GM23338 (cell line): ENCODE results near the gene TARBP2.

ENCODE experiments used
- CREB1 ChIP-seq: fragments of 250-450 bp; sonication (Bioruptor Pico); IDR thresholded peaks from 2 replicates; pipeline ENCODE4 v1.5.0; 2020; ENCODE audit warnings: low read depth, mild to moderate bottlenecking, moderate library complexity
- CTCF ChIP-seq, 2 experiments: fragments of 200-600 bp in 1 of 2; sonication (generic) in 1 of 2; conservative IDR thresholded peaks; 2 replicates each; pipeline versions ENCODE4 v1.5.1 to v1.6.1; 2016 to 2017; ENCODE audit warnings: antibody characterized with exemption in 2 of 2, low read depth in 2 of 2, mild to moderate bottlenecking in 2 of 2, moderate library complexity in 1 of 2
- ETS1 ChIP-seq: IDR thresholded peaks from 2 replicates; pipeline ENCODE4 v1.6.1; 2016; ENCODE audit warnings: antibody characterized with exemption
- EZH2 ChIP-seq: fragments of 200-600 bp; sonication (generic); IDR thresholded peaks from one replicate; pipeline ENCODE4 v1.8.0; 2017; ENCODE audit warnings: antibody characterized with exemption, mild to moderate bottlenecking, low read depth; ENCODE audit not compliant: unreplicated experiment
- EZH2phosphoT487 ChIP-seq: fragments of 200-600 bp; sonication (generic); IDR thresholded peaks from one replicate; pipeline ENCODE4 v1.8.1; 2018; ENCODE audit warnings: antibody characterized with exemption; ENCODE audit not compliant: unreplicated experiment
- NANOG ChIP-seq: IDR thresholded peaks from 2 replicates; pipeline ENCODE4 v1.6.1; 2016; ENCODE audit warnings: antibody characterized with exemption, borderline replicate concordance
- POLR2AphosphoS5 ChIP-seq: IDR thresholded peaks from 2 replicates; pipeline ENCODE4 v1.6.1; 2016; ENCODE audit warnings: antibody characterized with exemption, low read depth
- REST ChIP-seq: IDR thresholded peaks from one replicate; pipeline ENCODE4 v1.6.1; 2018; ENCODE audit warnings: antibody characterized with exemption; ENCODE audit not compliant: unreplicated experiment
- ZNF114 ChIP-seq: fragments of 250-450 bp; sonication (Bioruptor Pico); IDR thresholded peaks from 2 replicates; pipeline ENCODE4 v1.5.0; 2020; ENCODE audit warnings: mild to moderate bottlenecking, moderate library complexity

GRCh38 chr12:53502331-53502730, 1.2 kb downstream of the TARBP2 start:
- TF ChIP-seq CTCF (conservative IDR thresholded peaks at IDR 0.05; ENCODE audit: low read depth in 2 of 2) (no peak), EZH2 (no peak), NANOG (no peak), POLR2AphosphoS5 (no peak), CREB1 (CRISPR knock-in tag) (no peak), EZH2phosphoT487 (no peak), ZNF114 (CRISPR knock-in tag) (no peak), REST (no peak), ETS1 (no peak)
